HL-60 (cell line): ENCODE measurements around the gene KCTD13.

ENCODE experiments used
- DNase-seq, 2 experiments: peaks; one replicate each; pipeline ENCODE4 v3.0.0-alpha.2; 2010 to 2020; ENCODE audit warnings: low read depth in 1 of 2, low spot score in 1 of 2
- H3K27ac ChIP-seq: fragments of 250-450 bp; sonication (Bioruptor Pico); replicated peaks from 2 replicates; pipeline ENCODE4 v1.5.1; 2020; ENCODE audit warnings: mild to moderate bottlenecking, moderate library complexity
- H3K27me3 ChIP-seq: fragments of 250-450 bp; sonication (Bioruptor Pico); 2 replicates; pipeline ENCODE4 v1.5.1; 2021; ENCODE audit warnings: mild to moderate bottlenecking, moderate library complexity; ENCODE audit not compliant: insufficient read depth, poor library complexity, severe bottlenecking
- H3K4me3 ChIP-seq: replicated peaks from 2 replicates; pipeline ENCODE4 v1.5.1; 2011; ENCODE audit warnings: mild to moderate bottlenecking, control low read depth, low read length; ENCODE audit not compliant: insufficient read depth
- GABPA ChIP-seq: IDR thresholded peaks from 2 replicates; pipeline ENCODE4 v1.6.1; 2012; ENCODE audit warnings: low read depth
- POLR2AphosphoS5 ChIP-seq: IDR thresholded peaks from 2 replicates; pipeline ENCODE4 v1.6.1; 2012; ENCODE audit warnings: low read depth
- SPI1 ChIP-seq: IDR thresholded peaks from 2 replicates; pipeline ENCODE4 v1.6.1; 2012; ENCODE audit warnings: low read depth, mild to moderate bottlenecking, borderline replicate concordance
- TF ChIP-seq, protein P1 (sequence below): IDR thresholded peaks from 2 replicates; pipeline ENCODE4 v1.6.1; 2012; ENCODE audit warnings: low read depth; ENCODE audit not compliant: insufficient replicate concordance
- TF ChIP-seq, protein P2 (sequence below): IDR thresholded peaks from one replicate; pipeline ENCODE4 v1.5.1; 2011; ENCODE audit warnings: low read length, control low read depth, inconsistent platforms; ENCODE audit not compliant: insufficient read depth

The KCTD13 gene

DNA sequence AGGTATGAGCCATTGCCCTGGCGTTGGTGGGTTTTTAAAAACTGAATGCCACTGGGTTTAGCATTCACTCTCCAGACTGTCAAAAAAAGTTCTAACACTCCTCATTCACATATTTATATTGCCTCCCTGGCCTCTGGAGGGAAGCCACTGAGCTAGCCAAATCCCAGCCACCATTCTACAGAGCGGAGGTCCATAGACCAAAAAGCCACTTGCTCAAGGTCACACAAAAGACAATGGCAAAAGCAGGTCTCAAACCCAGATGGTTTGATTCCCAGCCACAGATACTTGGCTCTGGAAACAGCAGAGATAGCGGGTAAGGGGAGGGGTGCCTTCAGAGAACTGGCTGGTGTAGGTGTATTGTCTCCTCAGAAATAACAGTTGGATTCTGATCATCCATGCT, 45.0 kb downstream of the KCTD13 start:
- TF ChIP-seq SPI1 (no peak), GABPA (no peak), POLR2AphosphoS5 (no peak)
- TF ChIP-seq, protein P1, sequence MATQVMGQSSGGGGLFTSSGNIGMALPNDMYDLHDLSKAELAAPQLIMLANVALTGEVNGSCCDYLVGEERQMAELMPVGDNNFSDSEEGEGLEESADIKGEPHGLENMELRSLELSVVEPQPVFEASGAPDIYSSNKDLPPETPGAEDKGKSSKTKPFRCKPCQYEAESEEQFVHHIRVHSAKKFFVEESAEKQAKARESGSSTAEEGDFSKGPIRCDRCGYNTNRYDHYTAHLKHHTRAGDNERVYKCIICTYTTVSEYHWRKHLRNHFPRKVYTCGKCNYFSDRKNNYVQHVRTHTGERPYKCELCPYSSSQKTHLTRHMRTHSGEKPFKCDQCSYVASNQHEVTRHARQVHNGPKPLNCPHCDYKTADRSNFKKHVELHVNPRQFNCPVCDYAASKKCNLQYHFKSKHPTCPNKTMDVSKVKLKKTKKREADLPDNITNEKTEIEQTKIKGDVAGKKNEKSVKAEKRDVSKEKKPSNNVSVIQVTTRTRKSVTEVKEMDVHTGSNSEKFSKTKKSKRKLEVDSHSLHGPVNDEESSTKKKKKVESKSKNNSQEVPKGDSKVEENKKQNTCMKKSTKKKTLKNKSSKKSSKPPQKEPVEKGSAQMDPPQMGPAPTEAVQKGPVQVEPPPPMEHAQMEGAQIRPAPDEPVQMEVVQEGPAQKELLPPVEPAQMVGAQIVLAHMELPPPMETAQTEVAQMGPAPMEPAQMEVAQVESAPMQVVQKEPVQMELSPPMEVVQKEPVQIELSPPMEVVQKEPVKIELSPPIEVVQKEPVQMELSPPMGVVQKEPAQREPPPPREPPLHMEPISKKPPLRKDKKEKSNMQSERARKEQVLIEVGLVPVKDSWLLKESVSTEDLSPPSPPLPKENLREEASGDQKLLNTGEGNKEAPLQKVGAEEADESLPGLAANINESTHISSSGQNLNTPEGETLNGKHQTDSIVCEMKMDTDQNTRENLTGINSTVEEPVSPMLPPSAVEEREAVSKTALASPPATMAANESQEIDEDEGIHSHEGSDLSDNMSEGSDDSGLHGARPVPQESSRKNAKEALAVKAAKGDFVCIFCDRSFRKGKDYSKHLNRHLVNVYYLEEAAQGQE: no peak
- TF ChIP-seq, protein P2, sequence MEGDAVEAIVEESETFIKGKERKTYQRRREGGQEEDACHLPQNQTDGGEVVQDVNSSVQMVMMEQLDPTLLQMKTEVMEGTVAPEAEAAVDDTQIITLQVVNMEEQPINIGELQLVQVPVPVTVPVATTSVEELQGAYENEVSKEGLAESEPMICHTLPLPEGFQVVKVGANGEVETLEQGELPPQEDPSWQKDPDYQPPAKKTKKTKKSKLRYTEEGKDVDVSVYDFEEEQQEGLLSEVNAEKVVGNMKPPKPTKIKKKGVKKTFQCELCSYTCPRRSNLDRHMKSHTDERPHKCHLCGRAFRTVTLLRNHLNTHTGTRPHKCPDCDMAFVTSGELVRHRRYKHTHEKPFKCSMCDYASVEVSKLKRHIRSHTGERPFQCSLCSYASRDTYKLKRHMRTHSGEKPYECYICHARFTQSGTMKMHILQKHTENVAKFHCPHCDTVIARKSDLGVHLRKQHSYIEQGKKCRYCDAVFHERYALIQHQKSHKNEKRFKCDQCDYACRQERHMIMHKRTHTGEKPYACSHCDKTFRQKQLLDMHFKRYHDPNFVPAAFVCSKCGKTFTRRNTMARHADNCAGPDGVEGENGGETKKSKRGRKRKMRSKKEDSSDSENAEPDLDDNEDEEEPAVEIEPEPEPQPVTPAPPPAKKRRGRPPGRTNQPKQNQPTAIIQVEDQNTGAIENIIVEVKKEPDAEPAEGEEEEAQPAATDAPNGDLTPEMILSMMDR: no peak

DNA sequence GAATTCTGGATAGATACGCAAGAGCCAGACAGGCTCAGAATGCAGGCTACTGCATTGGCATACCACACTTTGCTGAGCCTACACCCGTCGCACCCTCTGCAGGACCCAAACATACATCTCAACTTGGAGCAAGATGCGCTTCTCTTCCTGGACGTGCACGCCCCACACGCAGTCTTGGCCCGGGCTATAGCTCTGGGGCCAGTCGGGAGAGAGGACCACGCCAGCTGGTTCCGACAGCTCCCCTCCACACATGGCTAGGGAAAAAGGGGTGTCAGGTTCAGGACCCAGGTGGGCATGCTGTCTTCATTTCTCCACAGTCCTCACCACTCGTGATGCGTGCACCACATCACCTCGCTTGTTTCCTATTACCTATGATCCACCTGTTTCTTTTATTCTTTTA, 47.9 kb downstream of the KCTD13 start:
- Histone ChIP-seq H3K27ac (no peak overlapping the region), H3K27me3 (peaks cover 18% of the 10 kb centered on the region), H3K4me3 (no peak overlapping the region)
- no peak for DNase-seq
- TF ChIP-seq SPI1 (no peak), POLR2AphosphoS5 (no peak)
- TF ChIP-seq, protein P2: no peak

More for the DNA sequence above, 45.0 kb downstream of the KCTD13 start:
- no peak for DNase-seq
- Histone ChIP-seq H3K4me3 (no peak overlapping the region), H3K27me3 (peaks cover 12% of the 10 kb centered on the region), H3K27ac (no peak overlapping the region)

DNA sequence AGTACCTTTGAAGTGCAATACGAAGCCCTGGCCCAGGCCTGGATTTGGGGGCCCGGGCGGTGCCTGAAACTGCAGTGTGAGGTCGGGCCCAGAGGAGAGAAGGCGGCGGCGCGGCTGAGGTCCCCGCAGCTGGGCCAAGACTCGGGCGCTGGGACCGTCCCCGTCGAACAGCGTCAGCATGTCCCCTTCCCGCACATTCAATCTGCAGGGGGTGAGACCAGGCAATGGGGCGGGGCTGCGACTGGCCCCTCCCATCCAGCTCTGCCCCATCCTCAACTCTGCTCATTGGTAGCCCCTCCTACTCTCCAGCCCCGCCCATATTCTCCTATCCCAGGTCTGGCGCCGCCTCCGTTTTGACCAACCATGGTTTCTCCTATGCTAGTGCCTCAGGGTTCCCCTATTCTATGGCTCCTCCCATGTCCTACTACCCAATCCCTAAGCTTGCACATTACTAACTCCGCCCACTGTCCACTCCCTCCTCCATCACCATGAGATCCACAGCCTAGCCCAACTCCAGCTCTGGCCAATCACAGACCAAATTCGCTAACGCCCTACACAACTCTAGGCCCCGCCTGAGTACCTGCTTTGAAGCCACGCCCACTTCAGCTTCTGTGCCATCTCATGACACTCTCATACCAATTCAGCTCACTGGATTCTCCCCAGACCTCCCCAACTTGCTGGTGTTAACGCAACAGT, 48.6 kb downstream of the KCTD13 start:
- TF ChIP-seq SPI1: no peak
- TF ChIP-seq, protein P1: no peak
- no peak for TF ChIP-seq POLR2AphosphoS5
- TF ChIP-seq, protein P2: no peak
- no peak for TF ChIP-seq GABPA
- DNase-seq: peak in 1 of 2 experiments; percentile 19

More for the DNA sequence above, 48.6 kb downstream of the KCTD13 start:
- Histone ChIP-seq H3K27me3 (peaks cover 18% of the 10 kb centered on the region), H3K4me3 (no peak overlapping the region), H3K27ac (no peak overlapping the region)
